GM19193 (cell line): ENCODE measurements around the gene LEKR1.

Source experiments
- POLR2A ChIP-seq: IDR thresholded peaks from 4 replicates; pipeline ENCODE4 v1.6.1; 2011; ENCODE audit not compliant: insufficient read depth, insufficient read length; ENCODE audit errors: extremely low read depth

The LEKR1 gene

DNA sequence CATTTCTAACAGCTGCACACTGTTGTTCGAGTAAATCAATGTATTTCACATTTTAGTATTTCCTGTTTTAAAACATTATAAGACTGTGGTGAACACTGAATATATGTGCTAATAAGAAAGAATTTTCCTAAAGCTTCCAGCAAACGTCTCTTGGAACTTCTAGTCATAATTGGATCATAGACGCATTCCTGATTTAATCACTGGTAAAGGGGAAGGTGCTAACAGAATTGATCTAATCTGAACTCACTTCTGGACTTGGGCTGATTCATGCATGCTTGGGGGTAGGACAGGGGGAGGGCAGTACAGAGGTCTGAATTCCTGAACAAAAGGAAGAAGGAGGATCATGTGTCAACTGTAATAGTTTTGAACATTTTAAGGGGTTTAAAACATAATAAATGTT is 7.3 kb upstream of the LEKR1 start:
- no peak for TF ChIP-seq POLR2A

DNA sequence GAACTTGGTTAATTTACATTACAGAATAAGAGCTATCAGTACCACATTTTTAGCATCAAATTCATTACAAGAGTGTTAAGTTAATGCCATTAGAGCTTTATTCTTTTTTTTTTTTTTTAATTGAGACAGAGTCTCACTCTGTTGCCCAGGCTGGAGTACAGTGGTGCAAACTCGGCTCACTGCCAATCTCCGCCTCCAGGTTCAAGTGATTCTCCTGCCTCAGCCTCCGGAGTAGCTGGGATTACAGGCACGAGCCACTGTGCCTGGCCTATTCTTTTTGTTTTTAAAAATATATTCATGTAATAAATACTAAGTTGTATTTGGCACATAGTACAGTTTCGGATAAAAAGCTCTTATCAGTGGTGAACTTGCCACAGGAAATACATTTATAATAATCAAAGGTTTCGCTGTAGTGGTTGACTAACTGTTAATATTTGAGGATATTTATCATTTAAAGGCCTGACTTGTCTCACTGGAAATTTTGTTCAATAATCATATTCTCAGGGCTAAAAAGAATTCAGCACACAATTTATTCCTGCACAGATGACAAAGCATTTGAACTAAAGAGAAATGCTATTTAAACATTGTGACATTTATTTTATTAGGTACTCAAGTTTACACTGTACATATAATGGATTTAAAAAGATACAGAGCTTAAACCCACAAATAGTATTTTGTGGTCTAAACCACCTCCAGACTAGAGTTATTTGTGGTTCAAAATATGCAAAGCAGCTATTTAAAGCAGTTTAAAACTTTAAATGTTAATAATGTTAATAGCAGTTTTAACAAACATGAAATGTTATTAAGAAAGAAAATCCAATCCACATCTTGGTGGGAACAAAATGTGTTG is 6.1 kb upstream of the LEKR1 start:
- no peak for TF ChIP-seq POLR2A

DNA sequence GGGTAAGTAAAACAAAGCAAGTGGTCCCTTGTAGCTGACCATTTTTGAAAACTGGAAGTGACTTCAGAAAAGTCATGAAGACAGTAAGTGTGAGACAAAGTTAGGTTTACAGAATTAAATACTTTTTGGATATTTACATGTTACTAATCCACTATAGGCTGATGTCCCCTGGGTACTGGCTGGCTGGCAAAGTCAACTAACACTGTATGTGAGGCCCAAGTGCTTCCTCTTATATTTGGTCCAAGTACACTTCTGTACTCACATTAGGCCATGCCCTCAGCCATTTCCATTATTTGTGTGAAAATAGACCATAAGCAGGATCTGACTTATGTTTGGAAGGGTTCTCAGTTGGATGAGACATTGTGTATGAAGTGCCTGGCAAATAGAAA is 5.5 kb upstream of the LEKR1 start:
- no peak for TF ChIP-seq POLR2A

DNA sequence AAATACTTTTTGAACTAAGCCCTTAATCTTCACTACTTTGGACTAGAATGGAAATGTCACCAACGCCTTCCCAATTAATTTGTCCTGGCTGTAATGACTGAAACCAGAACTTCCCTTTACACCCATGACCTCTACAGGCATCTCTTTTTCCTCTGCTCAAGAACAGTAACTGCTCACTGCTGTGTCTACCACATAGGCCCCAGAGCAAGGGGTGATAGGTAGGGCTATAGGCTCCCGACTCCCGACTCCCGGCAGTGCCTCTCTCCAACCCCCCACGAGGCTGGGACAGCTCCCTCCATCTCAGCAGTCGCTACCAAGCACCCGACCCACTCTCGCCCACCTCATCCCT is 384 bp upstream of the LEKR1 start:
- no peak for TF ChIP-seq POLR2A

- no peak for TF ChIP-seq POLR2A
These were observed 1.0 kb downstream of the LEKR1 start for GRCh38 chr3:156826896-156827882.

GRCh38 chr3:156831006-156831405 is 4.9 kb downstream of the LEKR1 start:
- no peak for TF ChIP-seq POLR2A

DNA sequence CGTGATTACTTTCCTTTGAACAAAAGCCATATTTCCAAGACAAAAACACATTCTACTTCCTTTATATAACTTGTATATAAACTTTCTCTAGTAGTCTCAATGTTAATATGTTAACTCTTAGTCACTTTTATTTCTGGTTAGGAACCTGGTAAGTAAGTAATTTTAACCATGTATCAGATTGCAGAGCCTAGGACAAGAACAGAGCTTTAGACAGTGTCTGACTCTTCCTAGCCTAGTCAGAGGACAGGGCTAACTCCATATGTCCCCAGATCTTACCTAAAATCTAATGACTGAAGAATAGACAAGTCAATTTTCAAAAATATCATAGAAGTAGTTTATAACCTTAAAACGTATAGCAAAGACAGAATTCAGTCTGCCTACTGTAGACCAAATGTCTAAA is 8.3 kb downstream of the LEKR1 start:
- TF ChIP-seq POLR2A = no peak

GRCh38 chr3:156834962-156835535 is 8.9 kb downstream of the LEKR1 start:
- no peak for TF ChIP-seq POLR2A

- no peak for TF ChIP-seq POLR2A
These were observed 10.5 kb downstream of the LEKR1 start for GRCh38 chr3:156836701-156837100.

DNA sequence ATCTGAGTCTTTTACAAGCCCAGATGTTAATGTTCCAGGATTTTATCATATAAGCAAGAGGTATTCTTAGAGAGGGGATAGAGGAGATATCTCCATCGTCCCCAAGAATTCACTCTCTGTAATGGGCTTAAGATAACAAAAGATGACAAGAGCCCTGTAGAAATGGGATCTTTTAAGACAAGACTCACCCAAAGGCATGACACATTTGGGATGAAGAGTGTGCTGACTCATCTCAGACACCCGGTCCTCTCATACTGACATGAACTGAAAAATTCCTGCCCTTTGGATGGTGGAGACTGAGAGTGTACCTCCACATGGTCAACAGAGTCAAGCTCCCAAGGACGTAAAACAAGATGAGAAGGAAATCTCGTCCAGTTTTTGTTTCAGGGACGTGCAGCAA is 11.0 kb downstream of the LEKR1 start:
- no peak for TF ChIP-seq POLR2A

DNA sequence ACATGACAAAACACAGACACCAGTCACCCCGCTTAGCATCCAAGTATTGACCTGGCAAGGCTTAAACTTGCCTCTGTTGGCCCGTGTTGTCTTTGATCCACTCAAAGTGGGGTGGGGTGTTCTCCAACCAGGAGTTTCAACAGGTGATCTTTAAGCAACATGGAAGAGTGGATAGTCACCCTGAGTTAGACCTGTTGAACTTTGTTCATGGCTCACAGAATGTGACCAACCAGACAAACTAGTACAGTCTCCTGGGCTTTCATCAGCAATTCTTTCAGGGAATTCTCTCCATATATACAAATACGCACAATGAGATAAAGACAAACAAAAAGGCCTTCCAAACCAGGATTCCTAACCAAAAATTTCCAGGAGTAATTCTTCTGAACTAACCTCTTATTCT is 11.9 kb downstream of the LEKR1 start:
- TF ChIP-seq POLR2A = no peak

DNA sequence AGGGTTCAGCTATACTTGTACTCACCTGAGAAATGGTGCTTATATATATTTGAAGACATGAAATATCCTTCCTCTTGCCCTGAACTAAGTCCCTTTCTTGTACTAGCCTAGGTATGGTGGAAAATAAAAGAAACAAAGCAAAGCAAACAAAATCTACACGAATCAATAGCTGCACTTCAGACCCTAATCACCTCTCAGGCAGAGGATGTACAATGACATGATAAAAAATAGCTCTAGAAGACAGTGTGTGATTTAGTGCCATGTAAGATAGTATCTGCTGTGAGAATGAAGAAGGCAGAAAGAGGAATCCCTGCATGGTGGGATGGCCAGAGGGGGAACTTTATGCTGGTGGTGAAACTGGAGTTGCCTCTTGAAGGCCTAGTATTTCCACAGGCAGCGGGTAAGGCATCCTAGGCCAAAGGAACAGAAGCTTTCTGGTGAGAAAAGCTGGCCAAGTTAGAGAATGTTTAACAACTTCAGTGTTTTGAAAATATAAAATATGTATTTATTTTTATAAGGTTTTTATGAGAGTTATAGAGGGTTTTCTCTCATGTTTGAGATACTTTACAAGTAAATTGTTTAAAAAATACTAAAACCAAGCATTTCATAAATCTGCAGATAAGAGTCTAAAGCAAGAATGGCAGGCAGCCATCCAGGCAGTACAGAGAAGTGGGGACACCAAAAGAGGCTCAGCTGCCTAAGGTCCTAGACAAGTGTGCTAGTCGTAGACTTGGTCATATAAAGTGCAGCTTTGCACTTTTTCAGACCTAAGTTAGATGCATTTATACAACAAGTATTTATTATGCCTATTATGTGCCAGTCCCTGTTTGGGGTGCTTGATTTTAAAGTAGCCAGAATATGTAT is 14.9 kb downstream of the LEKR1 start:
- TF ChIP-seq POLR2A = no peak

DNA sequence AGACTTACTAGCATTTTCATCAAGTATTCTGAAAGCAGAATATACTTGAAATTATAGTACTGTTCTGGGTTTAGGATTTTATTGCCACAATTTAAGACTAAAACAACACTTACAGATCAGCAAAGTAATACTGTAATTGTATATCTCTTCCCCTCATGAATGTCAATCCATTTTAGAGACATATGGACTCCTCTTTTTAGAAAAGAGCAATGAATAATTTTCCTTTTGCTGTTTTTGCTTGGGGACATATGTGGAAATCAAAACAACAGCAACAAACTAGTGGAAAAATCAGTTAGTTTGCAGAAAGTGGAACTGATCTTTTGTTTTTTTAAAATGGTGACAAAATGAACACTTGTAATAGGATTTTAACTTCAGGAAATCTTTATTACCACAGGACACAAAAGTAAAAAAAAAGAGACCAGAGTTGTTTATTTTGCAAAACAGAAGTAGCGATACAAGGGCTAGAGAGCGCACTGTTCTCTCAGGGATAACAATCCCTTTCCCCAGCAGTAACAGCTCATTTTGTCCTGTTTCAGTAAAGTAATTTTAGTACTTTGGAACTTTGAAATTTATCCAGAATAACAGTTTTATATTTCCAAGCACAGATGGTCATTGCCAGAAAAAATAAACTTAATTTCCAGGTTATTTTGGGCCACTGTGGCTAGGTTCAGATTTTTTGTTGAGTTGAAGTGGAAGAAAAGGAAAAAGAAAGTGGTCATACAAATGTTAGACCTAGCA is 17.1 kb downstream of the LEKR1 start:
- no peak for TF ChIP-seq POLR2A
